HepG2 (cell line): Measurements from ENCODE around the gene NIPAL3.

Experiments used
- ATF7-NPFF ChIP-seq: sonication (generic); formaldehyde crosslinking; IDR thresholded peaks from 2 replicates; pipeline ENCODE4 v1.8.1; 2023; ENCODE audit warnings: mild to moderate bottlenecking, low read depth, missing genetic modification reagents, moderate library complexity
- EHMT2 ChIP-seq: fragments of 200-600 bp; sonication (generic); IDR thresholded peaks from 2 replicates; pipeline ENCODE4 v1.7.0; 2017; ENCODE audit warnings: antibody characterized with exemption, low read depth, low read length, borderline replicate concordance
- JUND ChIP-seq: sonication (generic); formaldehyde crosslinking; IDR thresholded peaks from 2 replicates; pipeline ENCODE4 v1.8.0; 2022; ENCODE audit warnings: mild to moderate bottlenecking, missing genetic modification reagents
- MTA3 ChIP-seq: sonication (generic); formaldehyde crosslinking; IDR thresholded peaks from 2 replicates; pipeline ENCODE4 v1.4.0; 2020; ENCODE audit warnings: missing genetic modification reagents
- ZNF780A ChIP-seq: sonication (generic); formaldehyde crosslinking; IDR thresholded peaks from 2 replicates; pipeline ENCODE4 v1.8.0; 2022; ENCODE audit warnings: mild to moderate bottlenecking, missing genetic modification reagents, moderate library complexity

GRCh38 chr1:24472527-24473251 is 57.1 kb downstream of the NIPAL3 start:
- no peak for TF ChIP-seq ZNF780A (CRISPR knock-in tag)
- no peak for TF ChIP-seq ATF7-NPFF (CRISPR knock-in tag)
- no peak for TF ChIP-seq MTA3
- no peak for TF ChIP-seq EHMT2
- no peak for TF ChIP-seq JUND (CRISPR knock-in tag)
